DOHH2 (cell line): ENCODE data around the gene MYO7B.

Experiments
- EZH2phosphoT487 ChIP-seq: fragments of 200-600 bp; sonication (generic); IDR thresholded peaks from 2 replicates; pipeline ENCODE4 v1.6.1; 2017; ENCODE audit warnings: borderline replicate concordance, mild to moderate bottlenecking, antibody characterized with exemption, low read length, moderate library complexity, mixed read lengths
- TF ChIP-seq, protein P1 (sequence below): fragments of 200-600 bp; sonication (generic); IDR thresholded peaks from one replicate; pipeline ENCODE4 v1.5.1; 2014; ENCODE audit warnings: antibody characterized with exemption, mild to moderate bottlenecking, low read depth, low read length; ENCODE audit not compliant: poor library complexity, severe bottlenecking

DNA sequence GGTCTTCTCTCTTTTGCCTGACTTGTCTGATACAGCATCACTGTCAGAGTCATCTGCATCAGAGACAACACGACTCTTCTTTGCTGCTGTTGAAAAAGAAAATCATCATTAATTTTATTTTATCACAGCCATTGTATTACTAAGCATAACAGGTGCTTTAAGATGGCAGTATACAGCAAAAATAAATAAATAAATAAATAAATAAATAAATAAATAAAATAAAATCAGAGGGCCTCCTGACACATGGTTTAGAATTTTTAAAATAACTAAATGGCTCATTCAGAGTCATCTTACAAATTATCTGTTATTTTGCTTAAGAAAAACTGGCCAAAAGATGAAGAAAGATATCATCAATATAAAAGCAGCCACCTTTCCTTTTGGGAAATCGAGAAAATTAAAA, 32.0 kb upstream of the MYO7B start:
- TF ChIP-seq, protein P1, sequence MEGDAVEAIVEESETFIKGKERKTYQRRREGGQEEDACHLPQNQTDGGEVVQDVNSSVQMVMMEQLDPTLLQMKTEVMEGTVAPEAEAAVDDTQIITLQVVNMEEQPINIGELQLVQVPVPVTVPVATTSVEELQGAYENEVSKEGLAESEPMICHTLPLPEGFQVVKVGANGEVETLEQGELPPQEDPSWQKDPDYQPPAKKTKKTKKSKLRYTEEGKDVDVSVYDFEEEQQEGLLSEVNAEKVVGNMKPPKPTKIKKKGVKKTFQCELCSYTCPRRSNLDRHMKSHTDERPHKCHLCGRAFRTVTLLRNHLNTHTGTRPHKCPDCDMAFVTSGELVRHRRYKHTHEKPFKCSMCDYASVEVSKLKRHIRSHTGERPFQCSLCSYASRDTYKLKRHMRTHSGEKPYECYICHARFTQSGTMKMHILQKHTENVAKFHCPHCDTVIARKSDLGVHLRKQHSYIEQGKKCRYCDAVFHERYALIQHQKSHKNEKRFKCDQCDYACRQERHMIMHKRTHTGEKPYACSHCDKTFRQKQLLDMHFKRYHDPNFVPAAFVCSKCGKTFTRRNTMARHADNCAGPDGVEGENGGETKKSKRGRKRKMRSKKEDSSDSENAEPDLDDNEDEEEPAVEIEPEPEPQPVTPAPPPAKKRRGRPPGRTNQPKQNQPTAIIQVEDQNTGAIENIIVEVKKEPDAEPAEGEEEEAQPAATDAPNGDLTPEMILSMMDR, result no peak
- no peak for TF ChIP-seq EZH2phosphoT487
